Keratinocyte (primary cell): ENCODE results near the gene MRPS35.

Experiments
- CTCF ChIP-seq, 3 experiments: IDR thresholded peaks in 1 of 3; conservative IDR thresholded peaks in 1 of 3; optimal IDR thresholded peaks in 1 of 3; 2 replicates in 2 of 3; 3 replicates in 1 of 3; pipeline versions ENCODE3 to v1.5.1; 2011; ENCODE audit warnings: low read length in 3 of 3, mild to moderate bottlenecking in 3 of 3, moderate library complexity in 2 of 3, control low read depth in 1 of 3, inconsistent platforms in 1 of 3; ENCODE audit not compliant: insufficient read depth in 2 of 3; ENCODE audit errors: extremely low read depth in 1 of 3
- EZH2 ChIP-seq: IDR thresholded peaks from one replicate; pipeline ENCODE4 v1.6.1; 2012; ENCODE audit warnings: inconsistent platforms, mild to moderate bottlenecking, low read length, moderate library complexity

GRCh38 chr12:27802936-27803335 is 92.3 kb downstream of the MRPS35 start:
- no peak for TF ChIP-seq CTCF (optimal IDR thresholded peaks at IDR 0.05 in 1 of 3, IDR thresholded peaks at IDR 0.05 in 1 of 3, conservative IDR thresholded peaks at IDR 0.05 in 1 of 3; ENCODE audit: extremely low read depth in 1 of 3, insufficient read depth in 2 of 3, low read length in 3 of 3)
- no peak for TF ChIP-seq EZH2
